ENCODE data around the gene LRRC42. TPM values are rescaled to one million over a fixed set of nuclear protein-coding genes. Genes with fewer than 3 reads are reported as not detected.
"Not testable (repeated sequence)": the region's sequence is repeated elsewhere in the genome, so short reads cannot be mapped to it uniquely, and the experiment has no call there.

Gene LRRC42
- polyA plus RNA-seq, 10 donors = 20.6 to 34.4 (median 23.3) TPM

DNA sequence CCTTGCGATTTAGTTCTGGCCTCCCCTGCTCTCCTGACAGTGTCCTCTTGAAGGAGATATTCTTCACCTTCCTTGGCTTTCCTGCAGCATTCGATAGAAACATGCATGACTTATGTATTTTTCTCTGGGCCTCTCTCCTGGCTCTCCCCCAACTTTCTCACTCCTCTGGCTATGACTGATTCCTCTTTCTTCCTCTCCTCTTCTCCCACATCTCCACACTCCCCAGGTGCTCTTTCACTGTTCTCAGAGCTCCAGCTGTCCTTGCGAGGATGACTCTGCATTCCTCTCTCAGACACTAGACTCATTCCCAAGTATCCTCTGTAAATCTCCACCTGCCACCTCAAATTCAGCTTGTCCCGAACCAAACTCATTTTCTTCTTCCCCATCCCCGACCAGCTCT, 18.0 kb downstream of the LRRC42 start:
- DNase-seq = peak in 1 of 3 donors; percentile 45

DNA sequence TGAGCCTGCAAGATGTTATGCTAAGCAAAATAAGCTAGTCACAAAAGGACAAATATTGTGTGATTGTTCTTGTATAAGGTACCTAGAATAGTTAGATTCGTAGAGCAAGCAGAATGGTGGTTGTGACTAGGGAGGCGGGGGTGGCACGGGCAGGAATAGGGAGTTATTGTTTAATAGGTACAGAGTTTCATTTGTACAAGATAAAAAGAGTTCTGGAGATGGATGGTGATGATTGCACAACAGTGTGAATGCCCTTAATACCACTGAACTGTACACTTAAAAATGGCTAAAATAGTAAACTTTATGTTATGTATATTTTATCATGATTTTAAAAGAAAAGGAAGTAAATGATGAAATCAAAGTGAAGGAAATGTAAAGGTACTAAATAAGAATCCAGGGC, 20.6 kb downstream of the LRRC42 start:
- DNase-seq = no peak

DNA sequence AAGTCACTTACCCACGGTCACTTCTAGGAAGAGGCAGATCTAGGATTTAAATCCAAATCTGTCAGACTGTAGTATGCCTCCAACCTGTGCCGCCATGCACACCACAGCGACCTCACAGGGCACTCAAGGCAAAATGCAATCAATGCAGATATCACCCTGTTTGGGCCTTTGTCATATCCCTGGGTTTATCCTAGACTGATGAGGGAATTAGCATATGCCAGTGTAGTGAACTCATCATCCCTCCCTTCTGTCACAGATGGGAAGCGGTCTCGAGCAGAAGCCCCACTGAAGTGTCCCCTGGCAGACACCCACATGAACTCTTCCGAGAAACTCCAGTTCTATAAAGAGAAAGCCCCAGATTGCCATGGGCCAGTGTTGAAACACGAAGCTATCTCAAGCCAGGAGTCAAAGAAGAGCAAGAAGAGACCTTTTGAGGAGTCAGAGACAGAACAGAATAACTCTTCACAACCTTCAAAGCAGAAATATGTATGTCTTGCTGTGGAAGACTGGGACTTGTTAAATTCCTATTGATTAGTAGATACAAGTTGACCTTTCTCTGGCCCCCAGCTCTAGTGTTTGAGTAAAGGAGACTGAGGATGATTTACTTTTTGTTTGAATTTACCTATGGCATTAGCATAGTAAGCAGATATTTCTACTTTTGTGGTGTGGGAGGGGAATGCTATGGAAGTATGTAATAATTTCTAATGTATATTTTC, 21.4 kb downstream of the LRRC42 start:
- no peak for DNase-seq

DNA sequence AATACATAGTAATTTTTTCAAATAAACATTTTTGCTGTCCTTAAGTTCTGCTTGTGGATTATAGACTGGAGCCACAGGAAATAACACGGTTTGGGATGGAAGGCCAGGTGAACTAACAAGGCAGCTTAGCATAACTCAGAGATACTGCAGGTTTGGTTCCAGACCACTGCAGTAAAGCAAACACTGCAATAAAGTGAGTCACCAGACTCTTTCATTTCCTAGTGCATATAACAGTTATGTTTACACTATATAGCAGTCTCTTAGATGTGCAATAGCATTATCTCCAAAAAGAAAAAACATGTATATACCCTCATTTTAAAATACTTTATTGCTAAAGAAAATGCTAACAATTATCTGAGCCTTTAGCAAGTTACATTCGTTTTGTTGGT, 22.0 kb downstream of the LRRC42 start:
- no peak for DNase-seq

DNA sequence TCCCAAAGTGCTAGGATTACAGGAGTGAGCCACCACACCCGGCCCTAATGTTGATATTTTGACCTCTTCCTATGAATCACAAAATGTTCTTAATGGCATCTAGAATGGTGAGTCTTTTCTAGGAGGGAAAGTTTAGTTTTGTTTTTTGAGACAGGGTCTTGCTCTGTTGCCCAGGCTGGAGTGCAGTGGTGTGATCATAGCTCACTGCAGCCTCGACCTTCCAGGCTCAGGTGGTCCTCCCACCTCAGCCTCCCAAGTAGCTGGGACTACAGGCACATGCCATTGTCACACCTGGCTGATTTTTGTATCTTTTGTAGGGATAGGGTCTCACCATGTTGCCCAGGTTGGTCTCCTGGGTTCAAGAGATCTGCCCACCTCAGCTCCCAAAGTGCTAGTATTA, 23.2 kb downstream of the LRRC42 start:
- not testable (repeated sequence) for DNase-seq

DNA sequence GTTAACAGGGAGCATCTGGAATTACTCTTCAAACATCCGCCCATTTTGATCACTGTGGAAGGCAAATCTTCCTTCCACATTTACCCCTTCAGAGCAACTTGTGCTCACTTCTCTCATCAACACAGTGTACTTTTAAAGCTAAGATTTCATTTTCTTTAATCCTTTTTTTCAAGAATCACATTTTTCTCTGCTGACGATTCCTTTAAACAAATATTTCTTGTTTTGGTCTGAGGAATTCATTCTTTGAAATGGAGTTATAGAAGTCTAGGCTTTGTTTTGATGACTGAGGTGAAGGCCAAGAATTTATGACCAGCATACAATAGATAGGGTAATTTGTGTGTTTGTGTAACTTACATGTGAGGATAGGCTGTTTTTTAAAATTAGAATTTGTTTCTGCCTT, 25.6 kb downstream of the LRRC42 start:
- no peak for DNase-seq

DNA sequence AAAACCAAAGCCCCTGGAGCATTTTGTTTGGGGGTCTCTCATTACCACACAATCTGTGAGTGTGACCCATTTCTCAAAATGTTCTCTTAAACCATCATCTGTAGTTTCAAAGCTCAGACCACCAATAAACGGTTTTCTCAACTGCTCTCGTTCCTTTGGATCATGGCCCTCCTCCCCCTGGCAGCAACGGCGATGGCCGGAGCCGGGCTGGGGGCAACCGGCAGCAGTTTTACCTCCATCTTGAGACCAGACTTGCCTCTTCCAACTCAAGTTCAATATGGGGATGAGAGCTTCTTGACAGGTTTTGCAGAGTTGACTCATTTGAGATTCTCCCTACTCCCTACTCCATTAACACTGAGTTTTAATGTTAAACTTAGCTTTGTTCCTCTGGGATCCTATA, 29.7 kb downstream of the LRRC42 start:
- no peak for DNase-seq

DNA sequence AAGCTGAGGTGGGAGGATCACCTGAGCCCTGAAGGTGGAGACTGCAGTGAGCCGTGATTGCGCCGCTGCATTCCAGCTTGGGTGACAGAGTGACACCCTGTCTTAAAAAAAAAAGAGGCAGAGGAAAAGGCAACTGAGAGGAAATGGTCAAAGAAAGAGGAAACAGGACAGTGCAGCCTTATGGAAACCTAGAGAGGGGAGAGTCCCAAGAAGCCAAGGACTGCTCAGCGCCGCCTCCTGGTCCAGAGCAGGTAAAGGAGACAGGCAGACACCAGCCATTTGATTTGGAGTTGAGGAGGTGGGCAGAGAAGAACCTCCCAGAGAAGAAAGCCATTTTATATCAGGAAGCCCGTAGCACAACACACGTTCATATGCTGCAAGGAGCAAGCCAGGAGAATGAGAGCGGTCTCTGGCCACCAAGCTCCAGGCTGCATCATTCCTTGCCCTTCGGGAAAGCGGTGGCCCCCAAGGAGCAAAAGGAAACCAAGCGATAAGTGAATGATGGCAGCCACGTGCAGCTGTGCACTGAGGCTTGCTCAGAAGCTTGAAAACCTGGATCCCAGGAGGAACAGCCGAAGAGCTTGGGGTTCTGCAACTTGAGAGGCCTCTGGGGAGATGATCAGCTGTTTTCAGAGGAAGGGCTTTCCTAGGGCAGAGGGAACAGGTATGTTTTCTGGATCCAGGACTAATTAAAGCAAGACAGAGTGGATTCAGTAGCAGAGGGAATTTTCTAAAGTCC, 33.7 kb downstream of the LRRC42 start:
- no peak for DNase-seq

DNA sequence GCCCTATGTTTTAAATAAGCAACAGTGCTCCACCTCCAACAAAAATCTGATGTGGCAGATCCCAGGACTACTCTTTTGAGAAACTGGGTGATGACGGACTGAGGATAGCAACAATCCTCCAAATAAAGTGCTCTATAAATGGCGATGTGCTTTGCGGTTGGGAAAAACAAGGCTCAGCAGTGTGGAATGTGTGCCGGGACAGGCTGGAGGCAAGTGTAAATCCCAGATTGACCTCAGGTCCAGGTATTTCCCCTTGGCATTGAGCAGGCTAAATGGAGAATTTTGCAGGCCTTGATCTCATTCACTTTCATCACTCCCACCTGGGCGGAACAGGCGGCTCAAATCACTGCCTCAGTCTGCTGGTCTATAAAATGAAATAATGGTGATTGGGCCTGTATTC, 35.1 kb downstream of the LRRC42 start:
- DNase-seq = no peak

DNA sequence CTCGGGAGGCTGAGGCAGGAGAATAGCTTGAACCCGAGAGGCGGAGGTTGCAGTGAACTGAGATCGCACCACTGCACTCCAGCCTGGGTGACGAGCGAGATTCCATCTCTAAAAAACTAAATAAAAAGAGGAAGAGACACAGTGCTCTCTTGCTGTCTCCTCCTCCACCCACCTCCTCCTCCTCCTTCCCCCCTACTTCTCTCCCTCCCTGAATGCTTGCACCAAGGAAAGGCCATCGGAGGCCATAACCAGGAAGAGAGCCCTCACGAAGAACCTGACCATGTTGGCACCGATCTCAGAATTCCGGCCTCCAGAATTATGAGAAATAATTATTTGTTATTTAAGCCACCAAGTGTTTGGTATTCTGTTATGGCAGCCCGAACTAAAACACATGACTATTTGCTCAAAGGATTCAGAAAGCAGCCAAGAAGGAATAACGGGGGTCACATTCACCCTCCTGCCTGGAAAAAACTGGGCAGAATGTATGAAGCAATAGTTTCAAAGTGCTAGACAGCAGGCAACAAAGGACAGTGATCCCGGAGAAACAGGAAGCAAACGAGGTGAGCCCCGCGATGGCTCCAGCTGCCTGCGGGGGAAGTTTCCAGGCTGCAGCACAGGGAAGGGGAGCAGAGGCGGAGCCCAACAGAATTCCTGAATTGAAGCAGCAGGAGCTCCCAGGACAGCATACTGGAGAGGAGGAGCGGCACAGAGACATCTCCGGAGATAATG, 36.0 kb downstream of the LRRC42 start:
- DNase-seq = peak; percentile 22 to 79 (median 54)

DNA sequence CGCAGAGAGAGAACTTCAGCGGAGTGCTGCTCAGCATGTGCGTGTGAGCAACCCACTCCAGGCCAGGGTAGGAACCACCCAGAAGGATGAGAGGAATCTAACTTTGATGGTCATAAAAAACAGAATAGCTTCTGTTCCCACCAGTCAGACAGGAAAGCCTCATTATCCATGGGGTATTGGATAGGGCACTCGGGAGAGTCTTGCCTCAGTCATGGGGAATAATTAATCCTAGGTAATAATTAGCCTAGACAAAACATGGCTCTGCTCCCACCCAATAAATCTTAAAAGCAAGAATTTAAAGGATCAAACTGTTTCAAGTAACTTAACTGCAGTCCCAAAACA, 36.6 kb downstream of the LRRC42 start:
- no peak for DNase-seq

DNA sequence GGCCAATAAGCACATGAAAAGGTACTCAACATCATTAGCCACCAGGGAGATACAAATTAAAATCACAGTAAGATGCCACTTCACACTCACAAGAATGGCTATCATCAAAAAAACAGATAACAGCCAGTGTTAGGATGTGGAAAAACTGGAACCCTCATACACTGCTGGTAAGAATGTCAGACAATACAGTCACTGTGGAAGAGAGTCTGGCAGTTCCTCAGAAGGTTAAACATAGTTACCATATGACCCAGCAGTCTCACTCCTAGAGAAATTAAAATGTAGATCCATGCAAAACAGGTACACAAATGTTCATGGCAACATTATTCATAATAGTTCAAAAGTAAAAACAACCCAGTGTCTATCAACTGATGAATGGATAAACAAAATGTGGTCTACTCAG, 38.6 kb downstream of the LRRC42 start:
- no peak for DNase-seq

DNA sequence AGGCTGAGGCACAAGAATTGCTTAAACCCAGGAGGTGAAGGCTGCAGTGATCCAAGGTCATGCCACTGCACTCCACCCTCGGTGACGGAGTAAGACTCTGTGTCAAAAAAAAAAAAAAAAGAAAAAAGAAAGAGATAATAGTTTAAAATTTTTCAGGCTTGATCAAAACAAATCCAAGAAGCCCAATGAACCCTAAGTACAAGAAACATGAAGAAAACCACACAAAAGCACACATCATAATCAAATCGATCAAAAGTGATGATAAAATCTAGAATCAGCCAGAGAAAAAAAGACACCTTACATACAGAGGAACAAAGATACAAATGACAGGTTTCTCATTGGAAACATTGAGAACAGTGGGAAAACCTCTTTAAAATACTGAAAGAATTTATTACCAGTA, 40.3 kb downstream of the LRRC42 start:
- DNase-seq = no peak

DNA sequence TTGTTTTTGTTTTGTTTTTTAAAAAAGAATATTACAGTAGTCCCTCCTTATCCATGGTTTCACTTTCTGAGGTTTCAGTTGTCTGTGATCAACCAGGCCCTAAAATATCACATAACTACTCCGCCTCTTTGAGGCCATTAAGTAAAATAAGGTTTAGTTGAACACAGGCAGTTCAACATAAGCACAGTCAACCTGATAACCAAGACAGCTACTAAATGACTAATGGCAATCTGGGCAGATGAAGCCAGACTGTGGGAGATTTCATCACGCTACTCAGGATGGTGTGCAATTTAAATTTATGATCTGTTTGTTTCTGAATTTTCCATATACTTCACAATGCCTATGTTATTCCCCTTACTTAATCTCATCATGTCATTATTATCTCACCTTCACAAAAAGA, 41.7 kb downstream of the LRRC42 start:
- DNase-seq = no peak

DNA sequence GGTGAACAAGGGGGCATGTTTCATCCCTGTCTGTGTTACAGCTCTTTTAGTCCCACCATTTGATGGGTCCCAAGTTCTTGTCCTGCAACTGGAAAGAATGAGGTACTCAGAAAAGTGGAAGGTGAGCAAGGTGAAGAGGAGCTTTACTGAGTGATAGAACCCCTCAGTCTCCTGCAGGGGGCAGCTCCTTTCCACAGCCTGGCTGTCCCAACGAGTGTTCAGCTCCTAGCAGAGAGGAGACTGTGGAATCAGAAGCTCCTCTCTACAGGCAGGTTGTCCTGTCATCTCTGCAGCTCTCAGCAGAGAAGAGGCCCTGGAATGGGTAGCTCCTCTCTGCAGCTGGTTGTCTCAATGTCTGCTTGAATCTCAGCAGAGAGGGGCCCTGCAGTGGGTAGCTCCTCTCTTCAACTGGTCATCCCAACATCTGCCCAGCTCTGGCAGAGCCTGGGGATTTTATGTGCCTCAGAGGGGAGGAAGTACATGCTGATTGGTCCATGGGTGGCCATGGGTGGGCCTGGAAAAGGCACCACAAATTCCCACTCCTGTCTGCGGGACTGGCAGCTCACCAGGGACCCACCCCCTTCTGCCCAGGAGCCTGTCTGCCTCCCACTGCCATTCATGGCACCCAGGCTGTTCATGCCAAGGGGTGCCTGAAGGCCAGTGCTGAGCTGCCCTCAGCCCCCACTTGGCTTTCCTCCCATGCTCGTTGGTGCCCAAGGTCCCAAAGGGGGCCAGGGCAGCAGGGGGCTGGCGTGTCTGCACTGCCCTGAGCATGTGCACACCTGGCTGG, 46.1 kb downstream of the LRRC42 start:
- DNase-seq = no peak

DNA sequence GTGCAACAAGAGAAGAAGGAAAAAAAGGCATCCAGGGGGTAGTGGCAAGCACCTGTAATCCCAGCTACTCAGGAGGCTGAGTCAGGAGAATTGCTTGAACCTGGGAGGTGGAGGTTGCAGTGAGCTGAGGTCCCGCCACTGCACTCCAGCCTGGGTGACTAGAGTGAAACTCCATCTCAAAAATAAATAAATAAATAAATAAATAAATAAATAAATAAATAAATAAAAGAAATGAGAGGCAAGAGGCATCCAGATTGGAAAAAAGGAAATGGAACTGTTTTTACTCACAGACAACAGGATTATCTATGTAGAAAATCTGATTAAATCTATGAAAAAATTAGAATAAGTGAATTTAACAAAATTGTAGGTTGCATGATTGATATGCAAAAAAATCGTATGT, 48.4 kb downstream of the LRRC42 start:
- not testable (repeated sequence) for DNase-seq

DNA sequence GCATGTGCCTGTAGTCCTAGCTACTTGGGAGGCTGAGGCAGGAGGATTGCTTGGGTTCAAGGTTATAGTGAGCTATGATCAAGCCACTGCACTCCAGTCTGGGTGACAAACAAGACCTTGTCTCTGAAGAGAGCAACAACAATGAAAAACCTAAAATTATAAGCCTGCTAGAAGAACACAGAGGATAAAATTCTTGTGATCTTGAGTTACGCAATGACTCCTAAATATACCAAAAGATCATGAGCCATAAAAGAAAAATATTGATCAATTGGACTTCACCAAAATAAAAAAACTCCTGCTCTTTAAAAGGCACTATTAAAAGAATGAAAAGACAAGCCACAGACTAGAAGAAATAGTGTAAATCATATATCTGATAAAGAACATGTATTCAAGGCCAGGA, 49.5 kb downstream of the LRRC42 start:
- no peak for DNase-seq

DNA sequence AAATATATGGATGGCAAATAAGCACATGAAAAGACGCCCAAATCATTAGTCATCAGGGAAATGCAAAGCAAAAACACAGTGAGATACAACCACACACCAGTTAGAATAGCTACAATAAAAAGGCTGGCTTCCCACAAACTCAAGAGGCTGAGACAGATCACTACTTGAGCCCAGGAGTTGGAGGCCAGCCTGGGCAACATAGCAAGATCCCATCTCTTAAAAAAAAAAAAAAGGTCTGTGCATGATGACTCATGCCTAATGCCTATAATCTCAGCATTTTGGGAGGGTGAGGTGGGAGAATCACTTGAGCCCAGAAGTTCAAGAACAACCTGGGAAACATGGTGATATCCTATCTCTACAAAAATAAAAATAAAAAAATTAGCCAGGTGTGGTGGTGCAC, 52.1 kb downstream of the LRRC42 start:
- DNase-seq = no peak

DNA sequence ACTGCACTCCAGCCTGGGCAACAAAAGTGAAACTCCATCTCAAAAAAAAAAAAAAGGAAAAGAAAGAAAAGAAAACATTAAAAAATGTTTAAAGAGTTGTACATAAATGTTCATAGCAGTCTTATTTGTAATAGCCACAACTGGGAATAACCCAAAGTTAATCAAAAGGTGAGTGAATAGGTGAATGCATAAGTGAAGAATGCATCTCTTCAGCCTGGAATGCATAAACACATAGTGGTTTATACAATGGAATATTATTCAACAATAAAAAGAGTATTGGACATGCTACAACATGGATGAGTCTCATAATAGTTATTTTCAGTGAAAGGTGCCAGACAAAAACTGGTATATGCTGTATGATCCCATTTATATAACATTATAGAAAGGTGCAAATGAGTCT, 53.8 kb downstream of the LRRC42 start:
- no peak for DNase-seq

DNA sequence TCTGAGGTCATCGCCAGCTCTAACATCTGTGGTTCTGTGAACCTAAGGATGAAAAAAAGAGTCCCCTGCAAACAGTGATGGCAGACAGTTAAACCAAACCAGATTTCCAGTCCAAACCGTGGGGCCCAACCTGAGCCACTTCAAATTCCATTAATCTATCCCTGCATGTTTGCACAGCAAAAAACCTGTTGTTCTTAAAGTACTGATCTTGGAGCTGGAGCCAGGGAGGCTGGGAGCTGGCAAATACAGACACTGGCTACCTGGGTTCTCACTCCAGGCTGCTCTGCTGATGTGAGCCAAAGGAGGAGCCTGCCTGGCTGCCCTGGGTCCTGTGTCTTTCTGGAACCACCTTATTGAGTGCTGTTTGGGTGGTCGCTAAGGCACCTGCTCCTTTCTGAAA, 55.4 kb downstream of the LRRC42 start:
- DNase-seq = no peak

DNA sequence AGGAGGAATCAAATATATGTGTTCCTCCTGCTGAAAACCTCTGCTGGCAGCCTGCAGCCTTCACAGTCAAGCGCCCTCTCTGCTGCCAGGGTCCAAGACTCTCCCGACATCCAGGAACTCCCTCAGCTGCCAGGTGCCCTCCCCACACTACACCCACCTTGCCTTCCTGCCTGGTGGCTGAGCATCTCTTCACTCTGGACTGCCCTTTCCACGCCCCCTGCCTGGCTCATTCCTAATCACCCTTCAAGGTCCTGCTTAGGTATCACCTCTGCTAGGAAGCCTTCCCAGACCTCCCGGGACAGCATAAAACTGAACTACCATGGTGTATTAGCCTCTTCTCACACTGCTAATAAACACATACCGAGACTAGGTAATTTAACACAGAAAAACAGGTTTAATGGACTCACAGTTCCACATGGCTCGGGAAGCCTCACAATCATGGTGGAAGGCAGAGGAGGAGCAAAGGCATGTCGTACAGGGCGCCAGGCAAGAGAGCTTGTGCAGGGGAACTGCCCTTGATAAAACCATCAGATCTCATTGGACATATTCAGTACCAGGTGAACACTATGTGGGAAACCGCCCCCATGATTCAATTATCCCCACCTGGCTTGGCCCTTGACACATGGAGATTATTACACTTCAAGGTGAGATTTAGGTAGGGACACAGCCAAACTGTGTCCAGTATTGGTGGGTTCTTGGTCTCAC, 56.5 kb downstream of the LRRC42 start:
- DNase-seq = no peak

DNA sequence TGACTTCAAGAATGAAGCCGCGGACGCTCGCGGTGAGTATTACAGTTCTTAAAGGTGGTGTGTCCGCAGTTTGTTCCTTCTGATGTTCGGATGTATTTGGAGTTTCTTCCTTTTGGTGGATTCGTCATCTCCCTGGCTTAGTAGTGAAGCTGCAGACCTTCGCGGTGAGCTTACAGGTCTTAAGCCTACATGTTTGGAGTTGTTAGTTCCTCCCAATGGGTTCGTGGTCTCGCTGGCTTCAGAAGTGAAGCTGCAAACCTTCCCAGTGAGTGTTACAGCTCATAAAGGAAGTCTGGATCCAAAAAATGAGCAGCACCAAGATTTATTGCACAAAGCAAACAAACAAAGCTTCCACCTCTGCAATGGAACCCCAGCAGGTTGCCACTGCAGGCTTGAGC, 57.1 kb downstream of the LRRC42 start:
- DNase-seq = no peak

All from muscle of back (tissue), 11 donors.